NCI-H748 treated with DMSO at 0.1 percent for 48 hours (cell line): ENCODE results near the gene GUCA2A.

Experiments
- DNase-seq: peaks from one replicate; lab custom pipeline; 2025; lab: John Stamatoyannopoulos, UW

The GUCA2A gene

DNA sequence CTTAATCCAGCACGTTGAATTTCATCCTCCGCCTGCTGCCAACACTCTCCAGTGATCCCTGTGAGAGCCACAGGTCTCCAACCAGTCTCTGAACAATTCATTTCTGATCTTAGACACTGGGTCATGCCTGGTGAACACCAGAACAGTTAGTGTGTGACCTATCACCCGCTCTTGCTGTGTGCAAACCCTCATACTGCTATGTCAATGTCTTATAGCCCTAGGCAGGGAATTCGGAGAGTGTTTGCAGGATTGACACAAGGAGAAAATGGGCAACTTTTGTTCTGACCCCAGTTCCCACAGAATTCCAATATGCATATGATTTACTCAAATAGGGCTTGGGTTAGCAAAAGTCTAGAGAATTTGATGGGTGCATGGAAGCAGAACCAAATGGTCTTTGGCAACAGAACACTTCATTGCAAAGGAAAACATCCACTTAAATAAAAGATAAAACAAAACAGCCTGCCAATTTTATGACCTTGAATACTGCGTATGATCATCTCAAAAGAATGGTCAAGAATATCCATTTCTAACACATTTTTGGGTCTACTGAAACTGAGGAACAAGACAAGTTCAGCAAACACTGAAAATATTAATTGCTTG lies 34.4 kb downstream of the GUCA2A start:
- DNase-seq: no peak

DNA sequence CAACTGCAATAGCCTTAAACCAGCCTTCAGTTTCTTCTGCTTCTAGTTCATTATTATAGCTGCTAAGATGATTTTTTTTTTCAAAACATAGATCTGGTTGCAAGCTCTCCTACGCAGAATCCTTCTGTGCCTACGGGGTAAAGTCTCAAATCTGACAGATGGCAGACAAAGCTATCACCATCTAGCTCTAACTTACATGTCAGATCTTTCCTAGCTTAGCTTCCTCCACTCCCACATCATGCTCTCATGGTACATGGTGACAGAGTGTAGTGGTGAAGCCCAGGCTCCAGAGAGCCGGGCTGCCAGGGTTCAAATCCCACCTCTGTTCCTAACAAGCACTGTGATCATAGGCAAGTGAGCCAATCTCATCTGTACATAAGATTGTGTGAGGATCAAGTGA lies 35.6 kb downstream of the GUCA2A start:
- DNase-seq: no peak

DNA sequence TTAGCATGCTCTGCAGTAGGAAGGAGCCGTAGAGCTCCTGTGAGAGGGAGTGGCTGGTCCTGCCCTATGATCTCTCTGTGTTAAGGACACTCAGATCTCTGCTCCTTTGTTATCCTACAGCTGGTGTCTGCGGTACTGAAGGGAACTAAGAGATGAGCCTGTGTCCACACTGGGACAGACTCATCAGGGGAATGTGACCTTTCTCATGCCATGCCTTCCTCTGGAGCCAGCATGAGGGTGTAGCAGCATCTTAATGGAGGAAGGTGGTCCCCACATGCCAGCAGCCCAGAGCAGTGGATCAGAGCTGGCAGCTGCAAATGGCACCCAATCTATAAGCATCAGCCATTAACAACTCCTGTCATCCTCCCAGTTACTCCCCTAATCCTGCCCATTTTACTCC lies 36.0 kb downstream of the GUCA2A start:
- DNase-seq: no peak

DNA sequence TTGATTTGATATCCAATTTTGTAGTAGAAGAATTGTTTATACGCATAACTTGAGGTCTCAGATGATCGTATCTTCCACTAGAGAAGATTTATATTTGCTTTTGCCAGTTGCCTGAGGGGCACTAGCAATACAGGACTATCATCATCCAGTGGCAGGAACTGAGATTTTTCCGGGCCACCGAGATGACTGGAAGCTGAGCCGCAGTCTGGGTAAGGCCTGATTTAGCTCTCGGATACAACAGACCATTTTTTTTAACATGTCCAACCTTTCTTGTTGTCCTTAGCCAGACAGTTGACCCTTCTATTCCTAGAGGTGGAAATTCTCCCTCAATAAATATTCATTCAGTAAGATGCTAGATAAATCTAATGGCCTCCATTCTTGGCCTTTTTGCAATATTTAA lies 36.8 kb downstream of the GUCA2A start:
- DNase-seq: no peak

DNA sequence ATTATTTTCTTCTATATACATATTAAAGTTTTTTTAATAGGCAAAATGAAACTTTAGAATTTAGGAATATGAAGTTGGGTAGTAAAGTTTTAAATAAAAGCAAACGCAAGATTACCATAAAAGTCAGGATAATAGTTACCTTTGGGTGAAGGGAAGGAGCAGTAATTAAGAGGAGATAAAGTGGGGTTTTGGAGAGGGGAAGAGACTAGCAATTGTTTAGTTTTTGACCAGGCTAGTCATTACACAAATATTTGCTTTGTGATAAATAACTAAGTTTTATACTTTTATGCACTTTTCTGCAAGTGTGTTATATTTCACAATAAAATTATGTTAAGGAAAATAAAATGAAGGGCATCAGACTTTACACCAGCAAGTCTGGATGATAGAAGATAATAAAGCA lies 39.0 kb downstream of the GUCA2A start:
- DNase-seq: no peak

DNA sequence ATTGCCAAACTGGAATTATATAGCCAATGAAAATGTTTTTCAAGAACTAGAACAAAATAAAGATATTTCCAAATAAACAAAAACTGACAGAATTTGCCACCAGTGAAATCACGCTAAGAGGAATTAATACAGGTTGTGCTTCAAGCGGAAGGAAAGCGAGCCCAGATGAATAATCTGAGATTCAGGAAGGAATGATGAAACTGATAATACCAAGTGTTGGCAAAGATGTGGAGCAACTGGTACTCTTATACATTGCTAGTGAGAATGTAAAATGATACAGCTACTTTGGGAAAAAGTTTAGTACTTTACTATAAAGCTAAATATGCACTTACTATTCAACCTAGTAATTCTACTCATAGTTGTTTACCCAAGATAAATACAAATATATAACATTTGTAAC lies 42.1 kb downstream of the GUCA2A start:
- DNase-seq: no peak

DNA sequence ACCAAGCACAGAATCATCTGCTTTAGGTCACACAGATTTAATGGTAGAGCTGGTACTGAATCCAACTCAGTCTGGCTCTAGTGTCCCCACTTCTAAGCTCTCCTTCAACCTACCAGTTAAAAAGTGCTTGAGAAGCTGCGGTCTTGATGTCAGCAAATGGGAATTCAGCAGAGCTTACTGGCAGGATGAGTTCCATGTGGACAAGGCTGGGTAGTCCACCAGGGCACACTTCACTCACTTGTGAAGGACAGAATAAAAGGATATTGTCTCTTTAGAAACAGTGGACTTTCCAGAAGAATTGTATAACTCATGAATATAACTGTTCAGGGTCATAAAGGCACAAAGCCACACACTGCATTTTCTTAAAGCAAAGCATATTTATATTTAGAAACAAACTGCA lies 46.4 kb downstream of the GUCA2A start:
- no peak for DNase-seq

DNA sequence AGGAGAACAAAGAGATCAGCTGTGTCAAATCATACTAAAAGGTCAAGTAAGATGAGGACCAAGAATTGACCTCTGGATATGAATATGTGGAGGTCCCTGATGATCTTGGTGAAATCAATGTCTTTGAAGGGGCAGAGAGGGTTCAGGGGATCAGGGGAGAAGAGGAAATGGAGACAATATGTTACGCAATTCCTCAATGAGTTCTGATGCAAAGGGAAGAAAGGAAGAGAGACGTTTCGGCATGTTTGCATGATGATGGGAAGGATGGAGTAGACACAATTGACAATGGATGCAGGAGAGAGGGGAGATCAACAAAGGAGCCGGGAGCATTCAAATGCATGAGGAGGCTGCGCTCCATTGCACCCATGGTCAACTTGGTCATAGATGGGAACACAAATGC lies 47.3 kb downstream of the GUCA2A start:
- DNase-seq: no peak

DNA sequence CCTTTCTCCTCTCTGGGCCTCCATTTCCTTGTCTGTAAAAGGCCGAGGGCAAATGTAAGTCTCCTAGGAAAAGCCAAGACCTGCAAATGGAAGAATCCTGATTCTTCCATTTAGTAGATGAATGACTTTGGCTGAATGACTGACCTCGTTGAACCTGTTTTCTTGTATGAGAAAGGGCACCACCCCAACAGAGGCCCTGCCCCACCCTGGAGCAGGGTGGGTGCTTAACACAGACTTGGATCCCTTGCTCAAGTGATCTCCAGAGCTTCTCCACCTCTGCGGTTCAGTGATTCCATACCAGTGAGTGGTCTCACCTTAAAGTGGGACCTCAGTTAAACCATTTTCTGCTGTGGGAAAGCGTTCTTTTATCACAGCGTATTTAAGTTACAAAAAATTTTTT lies 50.3 kb downstream of the GUCA2A start:
- DNase-seq: no peak
